GM18502 (cell line): Measurements from ENCODE around the gene ARHGAP12.
"Not testable (repeated sequence)": the region's sequence is repeated elsewhere in the genome, so short reads cannot be mapped to it uniquely, and the experiment has no call there.

Experiments
- ATAC-seq: cut with Tn5 transposase; IDR thresholded peaks from one replicate; pipeline ENCODE4 v1.9.1; 2021; ENCODE audit warnings: mild to moderate bottlenecking; ENCODE audit not compliant: unreplicated experiment, poor library complexity

The ARHGAP12 gene, protein sequence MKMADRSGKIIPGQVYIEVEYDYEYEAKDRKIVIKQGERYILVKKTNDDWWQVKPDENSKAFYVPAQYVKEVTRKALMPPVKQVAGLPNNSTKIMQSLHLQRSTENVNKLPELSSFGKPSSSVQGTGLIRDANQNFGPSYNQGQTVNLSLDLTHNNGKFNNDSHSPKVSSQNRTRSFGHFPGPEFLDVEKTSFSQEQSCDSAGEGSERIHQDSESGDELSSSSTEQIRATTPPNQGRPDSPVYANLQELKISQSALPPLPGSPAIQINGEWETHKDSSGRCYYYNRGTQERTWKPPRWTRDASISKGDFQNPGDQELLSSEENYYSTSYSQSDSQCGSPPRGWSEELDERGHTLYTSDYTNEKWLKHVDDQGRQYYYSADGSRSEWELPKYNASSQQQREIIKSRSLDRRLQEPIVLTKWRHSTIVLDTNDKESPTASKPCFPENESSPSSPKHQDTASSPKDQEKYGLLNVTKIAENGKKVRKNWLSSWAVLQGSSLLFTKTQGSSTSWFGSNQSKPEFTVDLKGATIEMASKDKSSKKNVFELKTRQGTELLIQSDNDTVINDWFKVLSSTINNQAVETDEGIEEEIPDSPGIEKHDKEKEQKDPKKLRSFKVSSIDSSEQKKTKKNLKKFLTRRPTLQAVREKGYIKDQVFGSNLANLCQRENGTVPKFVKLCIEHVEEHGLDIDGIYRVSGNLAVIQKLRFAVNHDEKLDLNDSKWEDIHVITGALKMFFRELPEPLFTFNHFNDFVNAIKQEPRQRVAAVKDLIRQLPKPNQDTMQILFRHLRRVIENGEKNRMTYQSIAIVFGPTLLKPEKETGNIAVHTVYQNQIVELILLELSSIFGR

DNA sequence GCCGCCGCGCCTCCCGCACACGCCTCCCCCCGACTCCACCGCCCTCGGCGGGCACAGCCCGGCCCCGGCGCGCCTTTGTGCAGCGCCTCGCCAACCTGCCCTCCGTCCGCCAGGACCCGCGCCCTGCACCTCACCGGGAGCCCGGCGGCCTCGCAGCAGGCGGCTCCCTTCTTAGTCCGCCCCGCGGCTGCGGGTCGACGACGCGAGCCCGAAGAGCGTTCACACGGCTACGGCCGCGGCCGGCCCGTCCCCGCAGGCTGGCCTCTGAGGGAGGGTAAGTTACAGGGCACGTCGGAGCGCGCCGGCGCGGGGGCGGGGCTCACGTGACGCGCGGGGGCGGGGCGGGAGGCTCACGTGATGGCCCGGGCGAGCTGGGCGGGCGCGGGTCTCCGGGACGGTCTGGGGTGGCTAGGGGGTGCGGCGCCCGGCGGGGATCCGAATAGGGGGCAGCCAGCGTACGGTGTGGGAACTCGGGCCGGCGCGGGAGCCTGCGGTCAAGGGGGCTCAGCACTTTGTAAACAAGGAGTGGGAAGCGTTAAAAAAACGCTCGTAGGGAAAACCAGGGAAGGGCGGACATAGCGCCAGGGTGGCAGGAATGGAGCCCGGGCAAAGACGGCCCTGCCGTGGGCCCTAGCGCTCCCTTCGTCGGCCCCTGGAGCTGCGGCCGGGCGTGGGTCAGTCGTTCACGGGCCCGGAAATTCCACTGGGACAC, at the start of gene ARHGAP12:
Gene ARHGAP12 (minus strand): TSS at position 283 of the 712 bp plus-strand sequence. CDS start 19,976 bp downstream, outside the sequence.
- peak; percentile 83 for ATAC-seq

DNA sequence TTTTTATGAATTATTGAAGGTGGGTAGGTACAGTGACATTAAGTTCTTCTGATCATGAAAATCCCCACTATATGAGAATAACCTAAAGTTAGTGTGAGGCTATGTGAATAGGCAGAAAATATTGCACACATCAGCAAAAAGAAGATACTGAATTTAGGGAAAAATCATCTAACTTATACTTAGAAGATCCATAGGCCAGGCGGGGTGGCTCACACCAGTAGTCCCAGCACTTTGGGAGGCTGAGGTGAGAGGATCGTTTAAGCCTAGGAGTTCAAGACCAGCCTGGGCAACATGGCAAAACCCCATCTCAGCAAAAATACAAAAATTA, 49.5 kb upstream of the ARHGAP12 start:
- ATAC-seq = no peak

DNA sequence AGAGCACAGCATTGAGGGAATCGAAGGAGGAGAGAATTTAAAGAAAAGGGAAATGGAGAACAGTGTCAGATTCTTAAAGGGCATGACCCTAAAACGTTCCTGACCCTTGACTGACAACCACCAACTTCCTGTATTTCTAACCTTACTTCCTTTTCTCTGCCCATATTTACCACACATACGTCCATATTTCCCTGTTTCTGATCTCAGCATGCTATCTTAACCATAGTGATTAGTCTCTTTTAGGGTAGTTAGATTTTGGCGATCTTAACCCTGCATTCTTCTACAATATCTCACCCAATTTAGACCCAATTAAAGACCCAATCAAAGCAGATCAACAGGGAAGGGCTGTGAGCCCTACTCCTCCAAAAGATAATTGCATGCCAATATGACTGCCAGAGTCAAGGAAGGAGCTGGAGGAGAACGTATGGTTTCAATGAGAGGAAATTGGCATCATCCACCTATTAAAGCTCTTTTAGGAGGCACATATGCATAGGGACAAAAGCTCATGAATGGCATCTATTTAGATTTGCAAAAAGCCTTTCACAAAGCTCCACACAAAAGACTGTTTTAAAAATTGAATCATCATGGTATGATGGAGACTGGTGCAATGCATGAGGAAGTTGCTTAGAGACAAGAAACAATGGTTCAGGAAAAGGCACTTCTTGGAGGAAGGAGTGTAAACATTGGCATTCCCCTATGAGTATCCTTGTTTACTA, 49.0 kb upstream of the ARHGAP12 start:
- no peak for ATAC-seq

DNA sequence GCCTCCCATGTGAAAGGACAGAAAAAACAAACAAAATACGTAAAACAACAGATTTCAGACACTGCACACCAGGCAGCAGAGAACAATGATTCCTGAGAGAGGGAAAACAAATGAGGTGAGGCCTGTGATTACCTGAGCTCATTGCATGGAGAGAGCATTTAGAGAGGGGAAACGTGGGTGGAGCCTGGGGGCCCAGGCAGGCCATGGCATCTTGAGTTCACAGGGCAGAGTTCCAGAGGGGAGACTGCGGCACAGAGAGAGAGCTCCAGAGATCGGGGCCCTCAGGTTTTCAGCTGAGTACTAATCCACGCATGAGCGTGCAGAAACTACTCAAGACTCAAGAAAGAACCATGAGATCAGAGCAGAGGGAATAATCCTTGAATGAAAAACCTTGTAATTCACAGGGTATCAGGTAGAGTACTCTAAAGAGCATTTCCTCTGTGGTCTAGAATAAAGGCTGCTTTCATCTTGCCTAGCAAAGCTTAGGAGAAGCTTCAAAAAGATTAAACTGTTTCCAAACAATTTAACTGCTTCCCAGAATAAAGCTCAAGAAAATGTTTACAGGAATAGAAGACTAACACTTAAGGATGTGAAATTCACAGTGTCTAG, 46.6 kb upstream of the ARHGAP12 start:
- ATAC-seq = no peak

DNA sequence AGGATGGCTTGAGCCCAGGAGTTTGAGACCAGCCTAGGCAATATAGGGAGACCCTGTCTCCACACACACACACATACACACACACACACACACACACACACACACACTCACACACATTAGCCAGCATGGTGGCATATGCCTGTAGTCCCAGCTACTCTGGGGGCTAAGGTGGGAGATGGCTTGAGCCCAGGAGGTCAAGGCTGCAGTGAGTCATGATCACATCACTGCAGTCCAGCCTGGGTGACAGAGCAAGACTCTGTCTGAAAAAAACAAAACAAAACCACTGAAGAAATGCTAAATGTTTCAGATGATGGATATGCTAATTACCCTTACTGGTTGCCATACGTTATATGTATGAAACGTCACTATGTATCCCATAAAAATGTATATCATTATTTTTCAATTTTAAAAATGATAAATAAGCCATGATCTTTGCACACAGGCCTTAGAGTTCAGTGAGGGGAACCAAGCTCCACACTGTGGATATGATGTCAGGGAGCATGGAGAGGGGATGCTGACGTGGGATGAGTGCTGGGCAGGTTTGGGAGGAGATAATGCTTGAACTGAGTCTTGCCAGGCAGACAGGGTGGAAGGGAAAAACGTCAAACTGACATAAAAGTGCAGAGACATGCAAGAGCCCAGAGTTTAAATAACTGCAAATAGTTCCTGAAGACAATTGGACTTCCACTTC, 45.9 kb upstream of the ARHGAP12 start:
- no peak for ATAC-seq

DNA sequence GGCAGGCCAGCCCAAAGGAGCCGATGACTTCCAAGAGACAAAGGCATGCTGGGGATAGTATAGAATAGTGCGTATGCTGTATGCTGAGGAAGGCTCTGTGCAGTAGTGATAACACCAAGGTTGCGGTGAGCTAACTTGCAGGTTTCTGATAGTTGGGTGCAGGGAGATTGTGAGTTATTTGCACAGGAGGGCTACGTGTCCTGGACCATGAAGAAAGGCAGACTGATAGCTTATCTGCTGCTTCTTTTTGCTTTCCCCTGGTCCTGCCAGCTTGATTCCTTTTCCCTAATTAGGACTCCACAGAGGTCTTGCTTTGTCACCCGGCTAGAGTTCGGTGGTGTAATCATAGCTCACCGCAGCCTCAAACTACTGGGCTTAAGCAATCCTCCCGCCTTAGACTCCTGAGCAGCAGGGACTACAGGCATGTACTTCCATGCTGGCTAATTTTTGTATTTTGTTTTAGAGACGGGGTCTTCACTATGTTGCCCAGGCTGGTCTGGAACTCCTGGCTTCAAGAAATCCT, 43.9 kb upstream of the ARHGAP12 start:
- ATAC-seq = no peak

DNA sequence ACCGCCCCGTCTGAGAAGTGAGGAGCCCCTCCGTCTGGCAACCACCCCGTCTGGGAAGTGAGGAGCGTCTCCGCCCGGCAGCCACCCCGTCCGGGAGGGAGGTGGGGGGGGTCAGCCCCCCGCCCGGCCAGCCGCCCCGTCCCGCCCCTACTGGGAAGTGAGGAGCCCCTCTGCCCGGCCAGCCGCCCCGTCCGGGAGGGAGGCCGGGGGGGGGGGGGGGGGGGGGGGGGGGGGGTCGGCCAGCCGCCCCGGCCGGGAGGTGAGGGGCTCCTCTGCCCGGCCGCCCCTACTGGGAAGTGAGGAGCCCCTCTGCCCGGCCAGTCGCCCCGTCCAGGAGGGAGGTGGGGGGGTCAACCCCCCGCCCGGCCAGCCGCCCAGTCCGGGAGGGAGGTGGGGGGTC, 41.2 kb upstream of the ARHGAP12 start:
- ATAC-seq = not testable (repeated sequence)

DNA sequence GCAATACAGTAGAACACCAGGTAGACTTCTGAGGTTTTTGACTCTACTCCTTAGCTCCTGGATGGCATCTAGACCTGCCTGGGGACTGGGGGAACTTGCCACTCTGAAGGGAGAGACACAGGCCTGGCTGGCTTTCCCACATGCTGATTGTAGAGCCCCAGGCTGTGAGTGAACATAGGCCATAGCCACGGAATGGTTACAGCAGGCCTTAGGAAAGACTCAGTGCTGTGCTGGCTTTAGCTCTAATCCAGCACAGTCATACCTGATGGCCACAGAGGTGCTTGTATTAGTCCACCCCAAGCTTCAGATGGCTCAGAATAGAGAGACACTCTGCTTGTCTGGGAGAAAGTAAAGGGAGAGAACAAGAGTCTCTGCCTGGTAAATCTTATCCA, 35.0 kb upstream of the ARHGAP12 start:
- no peak for ATAC-seq

DNA sequence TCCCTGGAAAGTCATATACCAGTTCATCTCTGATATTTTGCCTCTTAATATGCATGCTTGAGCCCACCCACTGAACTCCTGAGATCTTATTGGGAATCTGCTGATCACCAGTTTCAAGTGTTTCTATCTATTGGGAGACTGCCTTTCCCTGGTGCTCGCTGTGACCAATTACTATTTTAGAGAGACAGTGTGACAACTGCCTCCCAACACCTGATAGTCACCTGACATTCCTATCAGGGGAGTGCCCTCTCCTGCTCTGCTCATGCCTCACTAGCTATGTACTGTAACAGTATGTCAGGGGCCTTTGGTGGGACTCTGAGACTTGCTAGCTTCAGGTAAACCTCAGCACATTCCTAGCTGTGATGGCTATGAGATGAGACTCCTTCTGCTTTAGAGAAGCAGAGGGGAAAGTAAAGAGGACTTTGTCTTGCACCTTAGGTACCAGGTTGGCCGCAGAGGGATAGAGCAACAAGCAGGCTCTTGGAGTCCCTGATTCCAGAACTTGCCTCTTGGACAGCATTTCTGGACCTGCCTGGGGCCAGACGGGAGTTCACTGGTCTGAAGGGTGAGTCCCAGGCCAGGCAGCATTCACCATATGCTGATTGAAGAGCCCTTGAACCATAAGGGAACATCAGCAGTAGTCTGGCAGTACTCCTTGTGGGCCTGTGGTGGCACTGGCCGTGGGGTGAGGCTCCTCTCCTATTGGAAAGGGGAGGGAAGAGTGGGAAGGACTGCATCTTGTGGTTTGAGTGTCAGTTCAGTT, 34.4 kb upstream of the ARHGAP12 start:
- no peak for ATAC-seq

DNA sequence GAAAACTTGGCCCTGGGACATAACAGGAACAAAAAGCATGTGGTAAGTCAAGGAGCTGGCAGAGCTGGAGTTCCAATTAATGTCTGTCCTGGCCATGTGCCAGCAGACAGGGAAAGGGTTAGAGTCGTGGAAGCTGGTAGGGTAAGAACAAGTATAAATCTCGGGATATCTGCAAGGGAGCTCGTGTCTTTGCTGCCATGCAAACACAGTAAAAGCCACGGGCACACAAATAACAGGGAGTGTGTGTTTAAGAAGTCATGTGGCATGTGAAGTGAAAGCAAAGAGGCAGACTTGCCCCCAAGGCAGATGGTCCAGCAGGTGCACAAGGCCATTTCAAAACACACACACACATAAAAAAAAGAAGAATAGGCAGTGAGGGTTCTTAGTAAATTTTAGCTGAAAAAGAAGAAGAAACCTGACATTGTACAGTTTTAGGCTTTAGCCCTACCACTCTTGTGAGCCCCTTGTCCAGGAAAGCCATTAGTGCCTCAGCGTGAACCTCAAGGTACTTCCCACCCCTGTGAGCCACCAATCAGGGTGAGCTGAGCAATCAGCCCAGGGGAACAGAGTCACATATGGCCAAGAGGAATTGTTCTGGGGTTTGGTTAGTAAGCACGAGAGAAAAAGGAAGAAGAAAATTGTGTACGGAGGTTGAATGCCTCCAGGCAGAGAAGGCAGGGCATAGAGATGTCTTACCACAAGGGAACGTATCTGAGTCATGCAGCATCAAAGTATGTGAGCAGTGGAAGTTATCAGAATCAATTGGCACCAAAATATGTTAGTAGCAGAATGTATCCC, 32.8 kb upstream of the ARHGAP12 start:
- ATAC-seq = peak; percentile 73

DNA sequence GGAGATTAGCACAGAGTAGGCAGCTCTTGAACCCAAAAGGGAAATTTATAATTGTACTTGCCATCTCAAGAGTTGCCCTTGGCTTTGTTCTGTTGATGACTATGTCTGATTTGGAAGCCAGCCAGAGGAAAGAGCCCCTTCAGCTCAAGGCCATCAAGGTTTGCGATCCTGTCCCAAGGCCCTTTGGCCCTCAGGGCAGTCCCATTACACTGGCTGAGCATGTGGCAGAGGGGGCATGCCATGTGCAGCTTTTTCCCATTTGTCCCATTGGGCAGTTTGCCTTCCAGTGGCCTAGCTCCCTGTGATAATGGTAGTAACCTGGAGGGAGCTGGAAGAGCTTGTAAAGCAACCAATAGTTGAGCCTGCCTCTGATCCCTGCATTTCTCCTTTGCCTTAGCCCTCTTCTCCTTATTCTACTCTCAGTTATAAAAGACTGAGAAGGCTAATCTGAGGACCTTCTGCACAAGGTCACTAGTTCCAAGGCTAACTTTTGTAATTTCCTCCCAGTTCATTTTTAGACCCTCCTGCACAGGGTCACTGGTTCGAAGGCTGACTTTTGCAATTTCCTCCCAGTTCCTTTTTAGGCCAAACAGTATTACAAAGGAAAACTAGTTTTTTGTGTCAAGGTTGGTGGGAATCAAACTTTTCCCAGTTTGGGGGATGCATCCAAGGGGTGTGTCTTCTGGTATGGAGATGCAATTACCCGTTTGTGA, 31.0 kb upstream of the ARHGAP12 start:
- ATAC-seq = no peak

DNA sequence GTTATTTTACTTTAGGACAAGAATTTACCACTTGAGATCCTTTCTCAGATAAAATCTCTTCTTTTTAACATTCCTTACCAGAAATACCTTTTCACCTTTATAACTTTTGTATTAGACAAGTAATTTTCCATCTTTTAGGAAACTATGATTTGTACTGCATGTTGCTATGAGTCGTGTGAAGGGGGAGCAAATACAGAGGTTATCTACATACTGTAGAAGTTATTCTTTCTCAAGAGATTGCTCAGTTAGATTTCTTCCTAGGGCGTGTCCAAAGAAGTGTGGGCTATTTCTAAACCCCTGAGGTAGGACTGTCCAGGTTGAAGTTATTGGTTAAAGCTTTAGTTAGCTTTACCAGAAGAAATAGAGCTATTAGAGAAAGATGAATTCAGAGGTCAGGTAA, 30.2 kb upstream of the ARHGAP12 start:
- no peak for ATAC-seq

DNA sequence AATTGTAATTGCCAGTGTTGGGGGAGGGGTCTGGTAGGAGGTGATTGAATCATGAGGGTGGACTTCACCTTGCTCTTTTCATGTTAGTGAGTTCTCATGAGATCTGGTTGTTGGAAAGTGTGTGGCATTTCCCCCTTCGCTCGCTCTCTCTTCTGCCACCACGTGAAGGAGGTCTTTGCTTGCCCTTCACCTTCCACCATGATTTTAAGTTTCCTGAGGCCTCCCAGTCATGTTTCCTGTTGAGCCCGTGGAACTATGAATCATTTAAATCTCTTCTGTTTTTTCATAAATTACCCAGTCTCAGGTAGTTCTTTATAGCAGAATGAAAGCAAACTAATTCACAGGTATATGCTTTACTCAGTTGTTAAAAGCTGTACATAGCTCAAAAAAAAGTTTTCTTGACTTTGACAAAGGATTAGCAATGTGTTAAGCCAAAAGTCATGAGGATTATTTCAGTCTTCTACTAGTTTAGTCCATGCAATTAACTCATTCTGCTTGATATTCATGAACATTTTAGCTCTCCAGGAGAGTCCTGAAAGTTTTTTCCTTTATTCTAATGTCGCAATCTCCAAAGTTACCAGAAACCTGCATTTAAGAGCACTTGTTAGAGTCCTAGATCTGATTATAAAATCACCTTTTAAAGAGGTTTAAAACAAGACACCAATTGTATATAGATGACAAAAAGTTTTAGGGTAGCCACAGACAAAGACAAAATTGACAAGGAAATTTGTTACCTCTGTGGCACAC, 27.7 kb upstream of the ARHGAP12 start:
- ATAC-seq = no peak

DNA sequence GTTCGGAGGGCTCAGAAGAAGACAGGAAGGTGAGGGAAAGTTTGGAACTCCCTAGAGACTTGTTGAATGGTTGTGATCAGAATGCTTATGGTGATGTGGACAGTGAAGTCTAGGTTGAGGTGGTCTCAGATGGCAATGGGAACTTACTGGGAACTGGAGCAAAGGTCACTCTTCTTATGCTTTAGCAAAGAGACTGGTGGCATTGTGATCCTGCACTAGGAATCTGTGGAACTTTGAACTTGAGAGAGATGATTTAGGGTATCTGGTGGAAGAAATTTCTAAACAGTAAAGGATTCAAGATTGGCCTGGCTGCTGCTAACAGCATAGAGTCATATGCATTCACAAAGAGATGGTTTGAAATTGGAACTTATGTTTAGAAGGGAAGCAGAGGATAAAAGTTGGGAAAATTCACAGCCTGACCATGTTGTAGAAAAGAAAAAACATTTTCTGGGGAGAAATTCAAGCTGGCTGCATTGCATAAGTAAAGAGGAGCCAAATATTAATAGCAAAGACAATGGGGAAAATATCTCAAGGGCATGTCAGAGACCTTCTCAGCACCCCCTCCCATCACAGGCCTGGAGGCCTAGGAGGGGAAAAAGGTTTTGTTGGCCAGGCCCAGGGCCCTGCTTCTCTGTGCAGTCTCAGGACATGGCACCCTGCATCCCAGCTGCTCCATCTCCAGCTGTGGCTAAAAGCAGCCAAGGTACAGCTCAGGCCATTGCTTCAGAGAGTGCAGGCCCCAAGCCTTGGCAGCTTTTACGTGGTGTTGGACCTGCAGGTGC, 26.0 kb upstream of the ARHGAP12 start:
- ATAC-seq = no peak

DNA sequence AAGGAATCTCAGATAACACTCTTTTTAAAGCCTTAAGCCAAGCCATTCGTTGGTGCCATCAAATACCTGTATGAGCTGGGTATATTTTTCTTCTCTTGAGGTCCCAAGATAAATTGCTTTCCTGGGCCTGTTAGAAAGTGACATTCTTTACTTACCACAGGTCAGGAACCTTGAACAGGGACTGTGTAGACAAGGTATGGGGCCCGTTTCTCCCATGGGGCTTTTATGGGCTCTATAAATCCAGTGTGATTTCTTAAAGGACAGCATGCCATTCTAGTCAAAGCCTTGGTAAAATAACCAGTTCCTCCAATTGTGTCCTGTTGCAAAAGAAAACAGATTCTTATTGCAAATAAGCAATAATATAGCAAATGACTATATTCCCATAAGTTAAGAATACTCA, 24.8 kb upstream of the ARHGAP12 start:
- ATAC-seq = no peak

DNA sequence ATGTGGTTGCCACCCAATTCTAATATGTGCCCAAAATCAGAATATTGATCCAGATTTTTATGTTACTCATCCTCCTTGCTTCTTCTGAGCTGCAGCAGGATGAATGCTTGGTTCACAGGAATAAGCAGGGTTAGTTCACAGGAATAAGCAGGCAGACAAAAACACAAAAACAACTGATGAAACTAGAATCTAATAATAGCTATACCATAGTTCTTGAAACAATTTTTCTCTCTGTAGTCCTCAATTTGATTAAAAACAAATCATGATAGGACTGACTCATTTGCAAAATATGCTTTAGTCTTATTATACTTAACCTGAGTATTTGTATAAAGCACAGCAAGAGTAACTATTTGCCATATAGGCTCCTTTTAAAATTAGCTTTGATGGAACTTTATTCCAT, 24.4 kb upstream of the ARHGAP12 start:
- no peak for ATAC-seq
